Motor neuron (in vitro differentiated cells): ENCODE measurements around the gene PUS3. TPM values are rescaled to one million over a fixed set of nuclear protein-coding genes. Genes with fewer than 3 reads are reported as not detected.

Experiments
- ATAC-seq, 8 experiments: fragments of 200-7000 bp; cut with Tn5 transposase; replicated peaks in 6 of 8; 2 replicates each; pipeline ENCODE4 v1.8.0; 2021; ENCODE audit warnings: mild to moderate bottlenecking in 8 of 8, moderate library complexity in 8 of 8
- H3K27ac ChIP-seq, 2 donors: fragments of 250-450 bp; sonication (Bioruptor Pico); 2 replicates each; pipeline ENCODE4 v1.9.0; 2021; ENCODE audit warnings: antibody characterized with exemption in 2 of 2, mild to moderate bottlenecking in 2 of 2, moderate library complexity in 1 of 2
- H3K4me1 ChIP-seq, 2 donors: fragments of 250-450 bp; sonication (Bioruptor Pico); replicated peaks in 1 of 2; 2 replicates each; pipeline ENCODE4 v1.6.1; 2021; ENCODE audit warnings: antibody characterized with exemption in 2 of 2, mild to moderate bottlenecking in 2 of 2, moderate library complexity in 1 of 2
- H3K4me3 ChIP-seq, 5 donors: fragments of 250-450 bp; sonication (Bioruptor Pico); 2 replicates each; pipeline ENCODE4 v1.9.0; 2021; ENCODE audit warnings: antibody characterized with exemption in 5 of 5, mild to moderate bottlenecking in 5 of 5, moderate library complexity in 4 of 5
- WGBS, 10 experiments: fragments of 450-650 bp; shearing (Covaris generic); methylation state at CpG; one replicate each; pipeline ENCODE4 v1.0.0; 2022; 5-methylcytosine and 5-hydroxymethylcytosine counted together
- in situ Hi-C, 9 experiments: fragments of 400-800 bp; cut with MboI; loops; one replicate each; pipeline ENCODE4 v1.15.0; 2021; ENCODE audit warnings: low sequenced_read_pairs in 9 of 9, low pct_unique_long_range_greater_than_20kb in 2 of 9; ENCODE audit not compliant: unreplicated experiment in 9 of 9
- total RNA-seq, 8 experiments: library from RNA; unstranded; fragments of 300-600 nt; gene quantifications; 2 replicates each; pipeline versions ENCODE4 v1.2.3 to v1.2.4, GENCODE V29; 2022

Gene PUS3
- total RNA-seq, 8 experiments from 2014 or later = 11.9 to 24.3 (median 15.9) TPM

DNA sequence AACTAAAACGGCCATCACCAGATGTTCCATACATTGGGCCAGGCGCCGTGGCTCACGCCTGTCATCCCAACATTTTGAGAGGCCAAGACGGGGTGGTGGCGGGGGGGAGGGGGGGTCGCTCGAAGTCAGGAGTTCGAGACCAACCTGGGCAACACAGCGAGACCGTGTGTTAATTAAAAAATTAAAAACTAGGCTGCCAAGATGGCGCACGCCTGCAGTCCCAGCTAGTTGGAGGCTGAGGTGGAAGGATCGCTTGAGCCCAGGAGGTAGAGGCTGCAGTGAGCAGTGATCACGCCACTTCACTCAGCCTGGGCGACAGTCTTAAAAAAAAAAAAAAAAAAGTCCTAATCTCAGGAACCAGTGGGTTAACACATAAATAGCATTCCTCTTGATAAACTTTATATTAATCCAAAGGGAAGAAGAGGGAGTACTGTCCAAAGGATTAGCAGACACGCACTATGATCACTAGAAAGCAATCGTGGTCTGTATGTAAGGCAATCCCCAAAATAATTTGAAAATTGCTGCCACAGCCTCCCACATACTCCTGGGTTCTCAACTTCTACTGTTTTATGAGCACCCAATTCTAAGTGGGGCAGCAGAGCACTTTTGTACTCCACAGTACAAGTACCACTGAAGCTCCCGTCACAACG is 604 bp downstream of the PUS3 start:
- peak overlapping the region; percentile 10 to 32 for H3K27ac ChIP-seq
- in situ Hi-C loops = loop anchor here in 1 of 9 experiments (25.0 kb wide), 1 partner anchor 285 kb away; no protein-coding TSS in a partner anchor
- ATAC-seq = peak in 3 of 8 experiments; percentile 42 to 67 (median 56)
- peaks cover 5 to 6% of the 10 kb centered on the region in 2 donors for H3K4me1 ChIP-seq
- WGBS, 10 experiments = 0 to 20% (median 18%) methylated on average over 1 to 6 of the region's 20 CpGs; no CpG with 5 or more reads in 5 of the 10 experiments
- H3K4me3 ChIP-seq = peak overlapping the region; percentile 47 to 82 (median 63)

DNA sequence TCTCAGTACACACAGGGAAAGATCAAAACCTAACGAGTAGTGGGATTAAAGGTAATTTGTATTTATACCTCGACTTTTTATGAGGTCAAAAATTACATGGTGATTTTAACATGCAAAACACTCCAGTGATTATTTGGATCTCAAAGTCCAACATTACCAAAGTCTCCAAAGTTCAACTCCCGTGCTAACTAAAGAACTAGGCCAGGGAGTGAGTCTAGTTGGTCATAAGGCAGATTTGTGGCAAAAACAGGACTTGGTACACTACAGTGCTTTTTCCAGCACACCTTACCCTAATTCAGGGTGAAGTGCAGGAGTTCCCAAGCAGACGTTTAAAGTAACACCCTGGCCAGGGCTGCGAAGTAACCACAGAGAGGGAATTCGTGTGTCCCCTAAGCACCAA is 1.1 kb downstream of the PUS3 start:
- 61 to 93% (median 78%) methylated on average over 1 to 6 of the region's 6 CpGs; no CpG with 5 or more reads in 1 of the 10 experiments for WGBS, 10 experiments
- in situ Hi-C loops = loop anchor here in 1 of 9 experiments (25.0 kb wide), 1 partner anchor 285 kb away; no protein-coding TSS in a partner anchor
- Histone ChIP-seq H3K27ac (no peak overlapping the region), H3K4me3 (no peak overlapping the region), H3K4me1 (peaks cover 5 to 6% of the 10 kb centered on the region in 2 donors)
- ATAC-seq = no peak

DNA sequence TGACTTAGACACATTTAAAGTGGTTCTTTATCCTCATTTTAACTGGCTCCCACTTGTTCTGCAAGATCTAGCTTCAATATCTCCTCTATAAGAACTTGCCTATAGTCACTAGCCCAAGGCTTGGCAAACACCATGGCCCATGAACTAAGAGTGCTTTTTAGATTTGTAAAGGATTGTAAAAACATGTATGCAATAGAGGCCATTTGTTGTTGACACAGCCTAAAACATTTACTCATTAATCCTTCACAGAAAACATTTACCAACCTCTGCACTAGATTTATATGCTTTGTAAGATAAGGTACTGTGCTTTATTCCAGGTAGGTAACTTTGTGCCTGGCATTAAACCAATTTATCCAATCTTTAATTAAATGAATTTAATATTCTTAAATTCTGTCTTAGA is 10.0 kb downstream of the PUS3 start:
- in situ Hi-C loops = no loop called here
- H3K4me1 ChIP-seq = no peaks in the 10 kb centered on the region
- ATAC-seq = no peak
- H3K4me3 ChIP-seq = no peak overlapping the region
- no peak overlapping the region for H3K27ac ChIP-seq

DNA sequence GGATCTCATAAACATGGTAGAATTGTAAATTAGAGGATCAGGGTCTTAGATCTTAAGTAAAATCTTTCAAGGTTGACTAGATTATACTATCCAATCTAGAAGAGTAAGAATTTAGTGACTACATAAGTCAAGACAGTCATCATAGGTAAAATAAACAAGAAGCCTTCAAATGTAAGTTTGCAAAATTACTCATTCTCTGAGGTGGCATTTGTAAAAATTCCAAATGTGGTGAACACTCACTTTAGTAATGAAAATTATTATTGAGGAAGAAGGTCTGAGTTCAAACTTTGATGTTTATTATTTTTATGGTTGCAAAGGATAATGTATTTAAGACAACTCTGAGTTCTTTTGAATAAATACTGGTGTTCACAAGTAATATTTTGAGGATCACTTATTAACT is 10.9 kb downstream of the PUS3 start:
- in situ Hi-C loops = no loop called here
- H3K4me1 ChIP-seq = no peaks in the 10 kb centered on the region
- ATAC-seq = no peak
- H3K27ac ChIP-seq = no peak overlapping the region
- no peak overlapping the region for H3K4me3 ChIP-seq

DNA sequence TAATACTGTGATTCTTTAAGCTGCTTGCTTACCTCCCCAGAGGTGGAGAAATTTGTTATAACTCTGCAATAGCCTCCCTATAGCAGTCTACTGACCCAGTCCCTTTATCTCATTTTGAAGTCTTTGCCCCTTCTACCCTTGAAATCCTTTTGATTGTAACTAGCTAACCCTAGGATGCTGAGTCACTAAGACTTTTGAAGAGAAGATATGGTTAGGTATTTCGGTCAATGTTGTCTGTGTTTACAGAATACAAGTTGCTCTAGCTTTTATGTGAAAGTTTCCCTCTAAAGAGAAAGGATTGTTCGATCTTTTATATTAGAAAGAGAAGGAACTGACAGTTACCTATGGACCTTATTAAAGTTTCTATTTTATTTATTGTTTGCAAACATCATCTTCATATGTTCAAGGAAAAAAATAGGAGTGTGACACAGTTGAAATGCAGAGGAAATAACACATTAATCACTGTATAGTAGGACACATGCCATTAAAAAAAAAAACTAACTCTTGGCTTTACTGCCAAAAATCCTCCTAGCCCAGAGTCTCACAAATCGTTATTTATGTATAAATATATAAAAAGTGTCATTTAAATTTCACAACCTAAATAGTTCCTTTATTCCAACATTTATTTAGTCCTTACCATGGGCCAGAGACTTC is 12.4 kb downstream of the PUS3 start:
- 43 to 100% (median 72%) methylated on average over 1 to 3 of the region's 3 CpGs for WGBS, 10 experiments
- H3K4me3 ChIP-seq = no peak overlapping the region
- no peak for ATAC-seq
- H3K27ac ChIP-seq = no peak overlapping the region
- in situ Hi-C loops = no loop called here
- no peaks in the 10 kb centered on the region for H3K4me1 ChIP-seq

DNA sequence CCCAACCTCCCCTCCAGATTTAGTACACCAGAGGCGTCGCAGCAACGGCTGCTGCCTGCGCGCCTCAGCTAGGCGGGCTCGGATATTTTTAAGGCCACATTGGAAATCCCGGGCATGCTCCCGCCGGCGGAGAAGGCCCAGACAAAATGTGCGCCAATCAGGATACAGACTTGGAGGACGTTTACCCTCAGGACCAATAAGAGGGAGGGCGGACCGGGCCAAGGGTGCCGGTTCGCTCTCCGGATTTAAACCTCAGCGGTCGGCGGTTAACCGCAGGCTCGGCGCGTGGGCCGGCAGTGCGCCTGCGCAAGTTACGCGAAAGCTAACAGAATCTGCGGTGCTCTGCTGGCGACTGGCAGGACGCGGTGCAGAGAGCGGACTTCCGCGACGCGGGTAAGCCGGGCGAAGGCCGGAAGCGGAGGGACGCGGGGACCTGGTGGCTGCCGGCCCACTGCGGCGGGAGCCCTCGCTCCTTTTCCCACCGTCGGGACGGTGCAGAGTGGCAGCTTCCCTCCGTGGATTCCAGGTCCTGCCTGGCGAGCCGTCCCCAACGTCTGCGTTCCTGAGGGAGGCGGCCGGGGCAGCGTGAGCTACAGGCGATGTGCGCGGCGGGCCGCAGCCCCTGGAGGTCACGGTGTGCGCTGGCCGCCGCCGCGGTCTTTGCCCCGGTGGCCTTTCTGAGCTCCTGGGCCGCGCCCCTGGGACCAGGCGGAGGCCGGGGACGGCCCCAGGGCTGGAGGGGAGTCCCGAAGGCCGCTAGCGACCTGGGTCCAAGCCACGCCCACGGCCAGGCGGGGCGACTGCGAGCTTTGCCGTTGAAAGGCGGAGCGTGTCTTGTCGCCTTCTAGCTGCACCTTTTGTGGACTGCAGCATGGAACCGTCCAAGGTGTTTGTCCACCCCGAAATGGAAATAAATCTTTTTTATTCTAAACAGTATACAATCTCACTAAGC is 15.4 kb downstream of the PUS3 start, which contains the start of gene HYLS1:
Gene HYLS1 (plus strand): TSS at position 296 of the 952 bp plus-strand sequence. CDS start 11,701 bp downstream, outside the sequence.
- 0 to 60% (median 8%) methylated on average over 2 to 22 of the region's 91 CpGs; no CpG with 5 or more reads in 3 of the 10 experiments for WGBS, 10 experiments
- in situ Hi-C loops = no loop called here
- peak; percentile 89 to 94 (median 91) for ATAC-seq
- H3K4me3 ChIP-seq = peak within 1 kb of the TSS; percentile 45 to 71 (median 50)
- peak within 1 kb of the TSS; percentile 44 to 71 for H3K27ac ChIP-seq
- no peaks in the 10 kb centered on the region for H3K4me1 ChIP-seq

DNA sequence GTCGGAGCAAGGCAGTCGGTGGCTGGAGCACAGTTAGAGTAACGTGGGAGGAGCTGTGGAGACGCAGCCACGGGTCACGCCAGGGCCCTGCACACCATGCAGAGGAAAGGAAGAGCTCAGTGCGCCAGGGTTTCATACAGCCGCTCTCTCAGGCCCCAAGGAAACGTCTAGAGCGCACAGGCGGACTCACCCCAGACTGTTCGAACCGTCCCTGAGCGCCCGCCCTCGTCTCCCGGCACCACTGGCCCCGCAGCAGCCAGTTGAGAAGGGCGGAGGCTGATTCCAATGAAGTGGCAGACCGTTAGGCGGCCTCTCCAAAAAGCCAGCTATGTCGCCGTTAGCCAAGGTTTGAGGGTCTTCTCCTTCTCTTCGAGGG is 16.0 kb downstream of the PUS3 start:
- peak in 3 of 8 experiments; percentile 45 to 56 (median 53) for ATAC-seq
- in situ Hi-C loops = no loop called here
- Histone ChIP-seq H3K4me1 (no peaks in the 10 kb centered on the region), H3K27ac (no peak overlapping the region), H3K4me3 (no peak overlapping the region)
- WGBS, 10 experiments = 25 to 97% (median 91%) methylated on average over 2 to 20 of the region's 24 CpGs; no CpG with 5 or more reads in 5 of the 10 experiments

DNA sequence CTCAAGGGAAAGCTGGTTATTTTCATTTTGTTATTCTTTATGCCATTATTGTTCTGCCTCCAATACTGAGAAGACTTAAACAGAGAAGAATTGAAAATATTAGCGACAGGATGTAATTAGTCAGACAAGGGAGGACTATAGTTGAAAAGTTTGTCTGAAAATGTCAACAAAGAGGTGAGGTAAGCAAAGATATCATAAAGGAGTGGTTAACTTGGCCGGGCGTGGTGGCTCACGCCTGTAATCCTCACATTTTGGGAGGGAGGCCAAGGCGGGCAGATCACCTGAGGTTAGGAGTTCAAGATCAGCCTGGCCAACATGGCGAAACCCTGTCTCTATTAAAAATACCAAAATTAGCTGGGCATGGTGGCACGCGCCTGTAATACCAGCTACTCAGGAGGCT is 19.6 kb downstream of the PUS3 start:
- in situ Hi-C loops = no loop called here
- WGBS, 10 experiments = 47 to 100% (median 75%) methylated on average over 1 to 8 of the region's 8 CpGs; no CpG with 5 or more reads in 1 of the 10 experiments
- ATAC-seq = no peak
- H3K27ac ChIP-seq = no peak overlapping the region
- H3K4me1 ChIP-seq = no peaks in the 10 kb centered on the region
- H3K4me3 ChIP-seq = no peak overlapping the region

DNA sequence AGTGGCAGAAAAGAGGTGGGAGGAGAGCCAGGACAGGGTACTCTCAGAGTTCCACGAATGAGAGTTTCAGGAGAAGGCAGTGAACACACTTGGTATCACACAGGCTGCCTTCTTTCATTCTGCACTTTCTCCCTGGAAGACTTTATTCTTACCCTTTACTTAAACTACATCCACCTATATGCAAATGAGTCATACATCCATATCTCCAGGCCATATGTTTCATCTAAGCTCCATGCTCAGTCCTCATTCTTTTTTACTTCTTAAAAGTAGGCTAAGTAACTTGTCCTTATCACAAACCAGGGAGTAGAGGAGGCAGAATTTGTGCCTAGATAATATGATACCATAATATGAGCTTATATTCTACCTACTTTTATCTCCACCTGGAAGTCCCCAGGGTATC is 21.7 kb downstream of the PUS3 start:
- H3K4me1 ChIP-seq = no peaks in the 10 kb centered on the region
- WGBS, 10 experiments = 0 to 100% (median 63%) methylated on average over 1 of the region's 1 CpG; no CpG with 5 or more reads in 2 of the 10 experiments
- in situ Hi-C loops = no loop called here

DNA sequence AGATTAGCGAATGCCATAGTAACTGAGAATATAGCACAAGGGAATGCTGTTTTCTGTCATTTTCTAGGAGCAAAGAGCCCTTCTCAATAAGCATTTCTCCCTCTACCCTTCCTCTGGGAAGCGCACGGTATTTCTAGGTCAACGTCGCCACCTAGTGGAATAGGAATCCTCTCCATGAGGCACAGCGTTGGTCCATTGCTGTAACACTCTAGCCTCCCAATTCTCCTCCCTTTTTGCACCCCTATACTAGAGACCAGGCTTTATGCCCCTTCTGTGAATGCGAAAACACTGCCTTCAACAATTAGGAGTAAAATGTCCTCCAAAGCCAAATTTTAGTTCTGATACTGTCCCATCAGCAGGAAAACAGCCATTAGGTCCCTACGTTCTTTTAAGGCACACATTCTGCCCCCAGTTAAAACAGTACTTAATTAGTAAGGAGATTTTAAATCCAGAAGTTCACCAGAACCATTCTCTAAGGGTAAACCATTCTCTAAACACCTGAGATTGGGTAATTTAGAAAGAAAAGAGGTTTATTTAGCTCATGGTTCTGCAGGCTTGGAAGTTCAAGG is 28.4 kb downstream of the PUS3 start:
- Histone ChIP-seq H3K4me3 (no peak overlapping the region), H3K27ac (no peak overlapping the region), H3K4me1 (no peaks in the 10 kb centered on the region)
- WGBS, 10 experiments = 0 to 100% (median 15%) methylated on average over 1 to 7 of the region's 8 CpGs; no CpG with 5 or more reads in 2 of the 10 experiments
- in situ Hi-C loops = loop anchor here in 3 of 9 experiments (10.0 to 25.0 kb wide), 2 partner anchors 237 to 250 kb away; partner anchors contain the start of gene CHEK1 (in 3 of the 3)
- peak; percentile 93 to 100 (median 100) for ATAC-seq

More for the DNA sequence above, 21.7 kb downstream of the PUS3 start:
- H3K27ac ChIP-seq = no peak overlapping the region
- no peak overlapping the region for H3K4me3 ChIP-seq
- no peak for ATAC-seq

DNA sequence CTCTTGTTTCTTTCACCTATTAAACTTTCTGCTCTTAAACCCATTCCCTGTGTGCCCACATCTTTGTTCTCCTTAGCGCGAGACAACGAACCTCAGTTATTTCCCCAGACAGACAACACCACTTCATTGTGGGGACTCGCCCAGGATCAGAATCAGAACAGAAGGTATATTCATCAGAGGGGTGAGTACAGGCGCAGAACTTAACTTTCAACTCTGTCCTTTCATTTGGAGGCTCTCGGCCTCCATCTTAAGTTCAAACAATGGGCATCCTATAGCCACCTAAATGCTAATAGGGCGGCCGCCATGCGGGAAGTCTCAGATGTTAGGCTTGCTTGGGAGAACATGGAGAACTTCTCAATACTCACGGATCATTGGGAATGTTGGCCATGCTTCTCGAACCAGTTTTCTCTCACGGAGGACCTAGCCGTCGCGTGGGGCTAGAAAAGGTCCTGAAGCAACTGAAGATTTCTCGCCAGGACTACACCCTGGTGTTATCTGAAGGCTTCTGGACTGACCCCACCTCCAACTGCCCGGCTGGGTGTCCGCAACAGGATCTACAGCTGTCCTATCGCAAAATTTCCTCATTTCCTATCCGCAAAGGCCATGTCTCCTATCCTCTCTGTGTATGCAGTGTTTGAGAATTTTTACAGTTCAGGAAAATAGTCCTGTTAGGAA is 29.0 kb downstream of the PUS3 start:
- H3K4me3 ChIP-seq = no peak overlapping the region
- in situ Hi-C loops = loop anchor here in 3 of 9 experiments (10.0 to 25.0 kb wide), 2 partner anchors 237 to 249 kb away; partner anchors contain the start of gene CHEK1 (in 3 of the 3)
- no peaks in the 10 kb centered on the region for H3K4me1 ChIP-seq
- WGBS, 10 experiments = 20 to 100% (median 89%) methylated on average over 1 to 9 of the region's 20 CpGs; no CpG with 5 or more reads in 3 of the 10 experiments
- H3K27ac ChIP-seq = no peak overlapping the region
- peak in 4 of 8 experiments; percentile 33 to 54 (median 47) for ATAC-seq

DNA sequence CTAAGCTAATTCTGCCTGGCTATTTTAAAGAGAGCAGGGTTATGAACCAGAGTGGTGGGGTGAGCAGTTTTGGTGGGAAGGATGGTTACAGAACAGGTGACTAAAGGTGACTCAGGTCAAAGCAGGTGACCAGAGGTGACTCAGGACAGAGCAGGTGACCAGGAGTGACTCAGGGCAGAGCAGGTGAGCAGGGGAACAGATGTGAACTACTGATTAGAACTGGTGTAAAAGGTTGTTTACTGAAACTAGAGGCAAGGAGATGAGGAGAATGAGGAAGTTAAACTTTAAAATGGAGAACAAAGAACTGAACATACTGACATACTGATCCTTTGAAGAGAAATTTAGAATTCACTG is 30.9 kb downstream of the PUS3 start:
- no peaks in the 10 kb centered on the region for H3K4me1 ChIP-seq
- H3K4me3 ChIP-seq = no peak overlapping the region
- in situ Hi-C loops = loop anchor here in 3 of 9 experiments (10.0 to 25.0 kb wide), 2 partner anchors 235 to 247 kb away; partner anchors contain the start of gene CHEK1 (in 3 of the 3)
- no peak for ATAC-seq
- H3K27ac ChIP-seq = no peak overlapping the region
